Glomerular endothelial cell (primary cell): ENCODE measurements around the gene HDX. TPM values are rescaled to one million over a fixed set of nuclear protein-coding genes. Genes with fewer than 3 reads are reported as not detected.
"Not testable (repeated sequence)": the region's sequence is repeated elsewhere in the genome, so short reads cannot be mapped to it uniquely, and the experiment has no call there.

ENCODE experiments used
- DNase-seq: peaks from one replicate; pipeline ENCODE4 v3.0.0-alpha.2; 2011; ENCODE audit warnings: low read depth, low spot score; ENCODE audit errors: extremely low read depth
- total RNA-seq: library from RNA; depleted of rRNA; stranded (reverse); fragments of >200 nt; gene quantifications from 2 replicates; pipeline ENCODE4 v1.2.3, GENCODE V29; 2015

HDX gene, protein sequence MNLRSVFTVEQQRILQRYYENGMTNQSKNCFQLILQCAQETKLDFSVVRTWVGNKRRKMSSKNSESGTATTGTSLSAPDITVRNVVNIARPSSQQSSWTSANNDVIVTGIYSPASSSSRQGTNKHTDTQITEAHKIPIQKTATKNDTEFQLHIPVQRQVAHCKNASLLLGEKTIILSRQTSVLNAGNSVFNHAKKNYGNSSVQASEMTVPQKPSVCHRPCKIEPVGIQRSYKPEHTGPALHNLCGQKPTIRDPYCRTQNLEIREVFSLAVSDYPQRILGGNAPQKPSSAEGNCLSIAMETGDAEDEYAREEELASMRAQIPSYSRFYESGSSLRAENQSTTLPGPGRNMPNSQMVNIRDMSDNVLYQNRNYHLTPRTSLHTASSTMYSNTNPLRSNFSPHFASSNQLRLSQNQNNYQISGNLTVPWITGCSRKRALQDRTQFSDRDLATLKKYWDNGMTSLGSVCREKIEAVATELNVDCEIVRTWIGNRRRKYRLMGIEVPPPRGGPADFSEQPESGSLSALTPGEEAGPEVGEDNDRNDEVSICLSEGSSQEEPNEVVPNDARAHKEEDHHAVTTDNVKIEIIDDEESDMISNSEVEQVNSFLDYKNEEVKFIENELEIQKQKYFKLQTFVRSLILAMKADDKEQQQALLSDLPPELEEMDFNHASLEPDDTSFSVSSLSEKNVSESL
- 6.8 and 9.6 TPM in 2 replicates for total RNA-seq

DNA sequence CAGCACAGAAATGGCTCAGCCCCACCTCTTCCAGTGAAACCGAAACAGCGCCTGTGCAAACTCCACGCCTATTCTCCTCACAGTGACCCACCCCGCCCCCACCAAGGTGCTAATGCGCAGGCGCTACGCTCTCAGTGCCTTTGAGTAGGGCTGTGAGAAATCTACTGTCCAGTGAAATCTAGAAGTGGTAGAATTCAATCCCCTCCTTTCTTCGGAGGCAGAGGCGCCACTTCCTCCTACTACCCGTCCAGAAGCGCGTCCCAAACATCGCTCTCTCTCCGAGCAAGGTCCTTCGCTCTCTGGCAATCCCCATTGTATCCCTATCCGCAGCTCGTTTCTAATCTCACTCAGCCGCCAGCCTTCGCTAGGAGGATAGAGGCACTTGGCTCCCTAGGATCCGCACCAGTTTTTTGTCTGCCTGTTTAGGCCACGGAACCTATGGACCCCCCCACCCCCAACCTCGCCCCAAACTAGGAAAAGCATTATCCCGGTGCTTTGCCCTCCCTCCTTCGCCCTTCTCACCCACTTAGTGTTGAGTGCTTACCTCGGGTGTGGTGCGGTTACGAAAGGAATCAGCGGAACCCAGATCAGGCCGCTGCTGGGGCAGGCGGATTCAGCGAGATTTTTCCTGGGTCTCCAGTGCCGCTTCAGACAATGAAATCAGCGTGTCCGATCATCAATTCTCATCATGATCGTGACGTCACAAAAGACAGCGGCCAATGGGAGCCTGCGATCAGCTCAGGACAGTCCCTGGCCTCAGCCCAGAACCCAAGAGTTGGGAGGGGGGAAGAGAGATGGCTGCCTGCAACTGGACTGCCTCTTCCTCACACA is at the start of gene HDX:
Gene HDX (minus strand): TSS at position 656 of the 831 bp plus-strand sequence. CDS start 27,056 bp downstream, outside the sequence.
- DNase-seq = peak; percentile 31

DNA sequence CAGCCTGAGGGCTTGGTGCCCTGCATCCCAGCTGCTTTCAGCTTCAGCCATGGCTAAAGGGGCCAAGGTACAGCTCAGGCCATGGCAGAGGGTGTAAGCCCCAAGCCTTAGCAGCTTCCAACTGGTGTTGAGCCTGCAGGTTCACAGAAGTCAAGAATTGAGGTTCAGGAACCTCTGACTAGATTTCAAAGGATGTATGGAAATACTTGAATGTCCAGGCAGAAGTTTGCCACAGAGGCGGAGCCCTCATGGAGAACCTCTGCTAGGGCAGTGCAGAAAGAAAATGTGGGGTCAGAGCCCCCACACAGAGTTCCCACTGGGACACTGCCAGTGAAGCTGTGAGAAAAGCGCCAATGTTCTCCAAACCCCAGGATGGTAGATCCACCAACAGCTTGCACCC is 39.1 kb upstream of the HDX start:
- DNase-seq = not testable (repeated sequence)

DNA sequence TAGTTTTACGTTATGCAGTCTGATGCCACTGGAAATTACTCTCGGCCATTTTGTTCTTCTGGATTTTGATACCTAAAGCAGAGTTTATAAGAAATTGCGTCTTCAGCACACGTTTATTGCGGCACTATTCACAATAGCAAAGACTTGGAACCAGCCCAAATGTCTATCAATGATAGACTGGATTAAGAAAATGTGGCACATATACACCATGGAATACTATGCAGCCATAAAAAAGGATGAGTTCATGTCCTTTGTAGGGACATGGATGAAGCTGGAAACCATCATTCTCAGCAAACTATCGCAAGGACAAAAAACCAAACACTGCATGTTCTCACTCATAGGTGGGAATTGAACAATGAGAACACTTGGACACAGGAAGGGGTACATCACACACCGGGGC is 35.4 kb upstream of the HDX start:
- not testable (repeated sequence) for DNase-seq

DNA sequence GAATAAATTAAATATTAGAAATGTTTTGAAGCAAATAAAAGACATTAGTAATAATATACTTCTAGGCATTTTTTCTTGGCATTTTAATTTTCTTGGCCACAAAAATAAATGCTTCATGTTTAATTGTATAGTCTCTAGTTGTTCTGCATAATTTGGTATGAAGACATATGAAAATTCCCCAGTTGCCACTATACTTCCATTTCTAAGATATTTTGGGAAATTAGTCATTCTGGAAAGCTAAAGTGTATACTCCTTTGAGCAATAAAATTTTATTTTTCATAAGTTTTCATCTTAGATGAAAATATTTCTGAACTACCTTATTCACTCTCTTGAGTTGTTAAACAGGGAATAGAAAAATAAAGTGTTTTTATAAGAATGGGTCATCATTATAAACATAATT is 13.8 kb downstream of the HDX start:
- DNase-seq = no peak

DNA sequence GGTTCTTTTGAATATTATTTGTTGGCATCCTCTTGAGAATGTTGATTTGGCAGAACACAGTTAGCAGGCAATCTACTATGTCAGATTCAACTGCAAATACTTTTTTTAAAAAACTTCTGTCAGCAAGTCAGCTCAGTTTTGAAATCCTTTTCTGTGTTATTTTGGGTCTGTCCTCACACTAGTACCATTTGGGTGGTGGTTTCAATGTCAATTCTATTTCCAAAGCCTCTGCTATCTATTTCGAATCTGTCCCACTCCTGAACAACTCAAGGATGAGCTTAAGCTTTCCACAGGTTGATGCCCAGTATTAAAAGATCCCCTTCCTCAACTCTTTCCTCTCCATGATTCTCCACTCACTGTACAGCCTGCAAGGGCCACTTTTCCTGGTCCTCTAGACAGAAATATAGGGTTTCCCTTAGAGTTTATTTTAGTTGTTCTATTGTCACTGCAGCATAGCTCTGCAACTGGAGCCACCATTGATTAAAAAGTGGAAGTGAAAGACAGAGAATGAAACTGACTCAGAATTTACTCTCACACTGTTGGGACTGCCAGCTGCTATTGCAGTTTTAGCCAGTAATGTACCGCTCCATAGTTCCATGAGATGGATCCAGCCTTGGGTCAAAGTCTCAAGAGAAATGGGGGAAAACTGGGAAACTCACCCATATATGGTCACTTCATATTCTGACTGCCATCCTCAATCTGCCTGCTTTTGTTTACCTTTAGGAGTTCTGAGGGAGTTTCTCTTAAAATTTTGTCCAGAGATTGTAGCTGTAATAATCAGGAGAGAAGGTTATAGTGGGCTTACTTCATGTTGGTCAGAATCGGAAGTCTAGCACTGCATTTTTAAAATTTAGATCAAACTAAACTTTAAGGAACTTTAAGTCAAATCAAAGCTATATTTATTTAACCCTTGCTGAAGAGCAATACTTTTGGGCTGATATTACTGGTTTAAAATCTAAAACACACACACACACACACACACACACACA is 14.6 kb downstream of the HDX start:
- DNase-seq = no peak

DNA sequence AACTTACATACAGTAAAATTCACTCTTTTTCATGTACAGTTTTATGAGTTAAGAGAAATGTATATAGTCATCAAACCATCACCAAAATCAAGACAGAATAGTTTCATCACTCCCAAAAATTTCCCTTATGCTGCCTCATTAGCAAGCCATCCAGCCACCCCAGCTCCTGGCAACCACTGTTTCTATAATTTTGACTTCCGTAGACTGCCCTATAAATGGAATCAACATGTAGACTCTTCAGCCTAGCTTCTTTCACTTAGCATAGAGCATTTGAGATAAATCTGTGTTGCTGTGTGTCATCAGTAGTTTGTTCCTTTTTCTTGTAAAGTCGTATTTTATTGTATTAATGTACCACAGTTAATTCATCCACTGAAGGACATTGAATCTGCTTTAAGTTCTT is 23.2 kb downstream of the HDX start:
- DNase-seq = no peak

DNA sequence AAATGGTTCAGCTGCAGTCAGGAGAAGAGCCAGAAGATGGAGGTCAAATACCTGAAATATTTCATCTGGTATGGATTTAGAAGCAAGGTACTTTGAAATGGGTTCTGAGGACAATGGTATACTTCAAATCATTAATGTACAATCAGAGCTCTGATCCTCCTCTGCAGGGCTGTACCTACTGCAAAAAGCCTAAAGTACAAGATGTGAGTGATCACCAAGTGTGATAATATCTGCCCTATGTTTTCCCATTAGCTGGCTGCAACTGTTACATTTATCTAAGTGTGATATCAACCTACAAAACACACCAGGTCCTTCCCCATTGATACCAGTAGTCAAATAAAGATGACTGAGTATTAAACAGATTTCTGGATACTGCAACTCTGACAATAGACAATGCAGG is 25.1 kb downstream of the HDX start:
- no peak for DNase-seq

DNA sequence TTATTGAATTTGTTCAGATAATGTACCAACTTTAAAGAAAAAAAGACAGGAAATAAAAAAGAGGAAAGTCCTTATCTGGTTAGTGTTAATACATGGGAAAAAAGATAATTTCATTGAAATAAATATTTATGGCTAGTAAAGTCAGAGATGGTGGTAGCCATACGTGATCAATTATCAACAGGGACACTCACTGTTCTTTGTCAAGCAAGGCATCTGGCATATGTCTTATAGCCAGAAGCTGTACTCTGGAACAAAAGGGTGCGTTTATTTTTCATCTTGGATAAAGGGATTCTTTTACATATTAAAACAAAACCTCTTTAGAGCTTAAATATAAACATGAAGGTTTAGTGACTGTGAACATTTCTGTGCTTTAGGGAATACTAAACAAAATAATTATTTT is 26.7 kb downstream of the HDX start:
- no peak for DNase-seq

DNA sequence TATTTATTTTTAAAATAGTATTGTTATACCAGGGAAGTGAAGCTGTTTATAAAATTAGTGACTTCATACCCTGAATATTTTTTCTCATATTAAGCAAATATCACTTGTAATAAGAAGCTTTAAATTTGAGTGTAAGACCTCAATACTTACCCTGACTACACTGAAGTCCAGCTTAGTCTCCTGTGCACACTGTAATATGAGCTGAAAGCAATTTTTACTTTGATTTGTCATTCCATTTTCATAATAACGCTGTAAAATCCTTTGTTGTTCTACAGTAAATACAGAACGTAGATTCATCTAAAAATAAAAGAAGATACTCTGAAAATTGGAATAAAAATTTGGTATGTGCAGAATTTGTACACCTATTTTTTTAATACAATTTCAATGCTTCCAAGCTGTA is 27.2 kb downstream of the HDX start:
- DNase-seq = no peak

DNA sequence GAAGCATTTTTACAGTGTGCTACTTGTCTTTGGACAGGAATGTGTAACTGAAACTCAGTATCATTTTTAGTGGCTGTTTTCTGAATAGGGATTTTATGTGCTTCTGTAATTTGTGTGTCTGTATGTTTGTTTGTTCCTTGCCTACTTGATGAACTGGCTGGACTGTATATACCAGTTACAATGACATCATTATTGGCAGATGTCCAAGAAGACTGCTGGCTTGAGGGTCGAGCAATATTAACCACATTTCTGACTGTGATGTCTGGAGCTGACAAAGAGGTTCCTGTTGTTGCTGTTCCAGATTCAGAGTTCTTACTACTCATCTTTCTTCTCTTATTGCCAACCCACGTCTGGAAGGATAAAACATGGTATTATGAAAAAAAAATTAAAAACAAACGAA is 33.0 kb downstream of the HDX start:
- DNase-seq = peak; percentile 37

DNA sequence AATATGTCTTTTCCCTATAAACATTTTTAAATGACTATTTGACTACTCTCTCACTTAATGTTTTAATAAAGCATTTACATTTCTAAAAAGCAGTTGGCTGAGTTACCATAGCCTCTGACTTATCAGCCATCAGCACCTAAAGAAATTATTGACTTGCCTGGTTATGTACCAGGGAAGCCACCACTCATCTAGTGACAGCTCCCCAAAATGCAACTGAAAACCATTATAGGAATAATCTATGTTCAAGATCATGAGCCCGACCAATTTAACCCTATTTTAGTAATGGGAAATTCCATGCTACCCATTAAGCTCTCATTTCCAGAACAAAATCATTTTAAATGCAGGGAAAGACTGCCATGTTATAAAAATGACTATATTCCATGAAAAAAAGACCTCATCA is 34.4 kb downstream of the HDX start:
- DNase-seq = no peak

DNA sequence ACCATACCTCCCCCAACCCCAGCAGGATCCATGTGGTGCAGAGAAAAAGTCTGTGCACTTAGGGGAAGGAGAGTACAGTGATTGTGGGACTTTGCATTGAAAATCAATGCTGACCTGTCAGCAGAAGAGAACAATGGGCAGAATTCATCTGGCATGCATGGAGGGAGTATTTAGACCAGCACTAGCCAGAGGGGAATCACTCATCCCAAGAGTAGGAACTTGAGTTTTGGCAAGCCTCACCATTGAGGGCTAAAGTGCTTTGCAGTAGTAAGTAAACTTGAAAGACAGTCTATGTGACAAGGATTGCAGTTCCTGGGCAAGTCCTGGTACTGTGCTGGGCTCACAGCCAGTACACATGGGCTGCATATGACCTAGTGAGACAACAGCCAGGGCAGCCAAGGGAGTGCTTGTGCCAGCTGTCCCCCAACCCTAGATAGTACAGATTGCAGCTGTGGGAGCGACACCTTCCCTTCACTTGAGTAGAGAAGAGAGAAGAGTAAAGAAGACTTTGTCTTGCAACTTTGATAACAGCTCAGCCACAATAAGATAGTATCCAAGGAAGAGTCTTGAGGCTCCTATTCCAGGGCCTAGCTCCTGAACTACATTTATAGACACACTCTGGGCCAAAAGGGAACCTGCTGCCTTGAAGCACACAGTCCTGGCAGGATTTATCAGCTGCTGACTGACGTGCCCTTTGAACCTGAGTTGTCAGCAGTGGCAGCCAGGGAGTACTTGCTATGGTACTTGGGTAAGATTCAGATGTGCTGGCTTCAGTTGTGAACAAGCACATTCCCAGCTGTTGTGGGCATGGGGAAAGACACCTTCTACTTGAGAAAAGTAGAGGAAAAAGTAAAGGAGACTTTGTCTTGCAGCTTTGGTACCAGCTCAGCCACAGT is 48.7 kb downstream of the HDX start:
- no peak for DNase-seq

DNA sequence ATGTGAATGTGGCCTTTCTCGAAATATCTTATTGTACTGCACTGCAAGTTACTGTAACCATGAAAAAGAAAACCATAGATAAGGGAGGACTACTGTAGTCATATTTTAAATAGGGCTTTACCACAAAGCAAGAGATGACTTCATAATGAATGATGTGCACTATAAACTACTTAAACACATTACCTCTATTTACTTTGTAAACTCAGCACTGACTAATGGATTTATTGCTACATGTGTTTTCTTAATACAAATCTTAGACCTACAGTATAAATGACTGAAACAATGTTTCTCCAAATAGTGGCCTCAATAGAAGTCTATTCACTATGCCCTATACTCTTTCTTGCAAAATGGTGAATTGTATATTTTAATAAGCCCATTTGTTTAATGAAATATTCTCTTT is 61.1 kb downstream of the HDX start:
- no peak for DNase-seq

DNA sequence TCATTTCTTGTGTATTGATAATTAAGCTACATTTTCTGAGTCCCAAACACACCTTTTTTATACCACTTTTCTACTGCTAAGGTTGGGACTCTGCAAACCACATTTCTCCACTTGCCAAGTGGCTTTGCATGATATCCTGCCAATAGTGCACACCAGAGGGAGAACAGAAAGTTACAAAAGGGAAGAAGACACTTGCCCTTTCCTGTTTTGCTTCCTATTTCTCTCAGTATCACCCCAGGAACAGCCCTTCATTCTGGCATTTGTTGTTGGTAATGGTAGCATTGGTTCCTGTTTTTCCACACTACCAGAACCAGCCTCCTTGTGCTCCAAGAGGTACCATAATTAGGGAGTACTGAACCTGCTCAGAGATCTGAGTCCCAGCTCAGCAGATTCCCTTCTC is 87.1 kb downstream of the HDX start:
- DNase-seq = no peak

DNA sequence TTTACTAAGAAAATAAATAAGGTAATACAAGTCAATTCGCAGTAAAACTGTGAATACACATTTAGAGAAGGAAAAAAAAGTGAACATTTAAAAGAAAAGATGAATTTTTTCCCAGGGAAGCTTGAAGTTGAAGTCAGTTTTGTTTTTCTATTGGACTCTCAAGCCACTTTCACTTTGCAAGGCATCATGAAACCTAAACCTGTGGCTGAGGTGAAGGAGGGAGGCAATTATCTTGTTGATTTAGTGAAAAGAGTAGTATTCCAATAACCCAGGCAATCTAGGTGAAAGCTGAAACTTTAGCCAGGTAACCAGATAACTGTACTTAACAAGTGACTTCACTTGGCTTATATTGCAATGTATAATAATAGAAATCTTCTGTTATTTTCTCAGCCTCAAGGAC is 138.6 kb downstream of the HDX start:
- no peak for DNase-seq

DNA sequence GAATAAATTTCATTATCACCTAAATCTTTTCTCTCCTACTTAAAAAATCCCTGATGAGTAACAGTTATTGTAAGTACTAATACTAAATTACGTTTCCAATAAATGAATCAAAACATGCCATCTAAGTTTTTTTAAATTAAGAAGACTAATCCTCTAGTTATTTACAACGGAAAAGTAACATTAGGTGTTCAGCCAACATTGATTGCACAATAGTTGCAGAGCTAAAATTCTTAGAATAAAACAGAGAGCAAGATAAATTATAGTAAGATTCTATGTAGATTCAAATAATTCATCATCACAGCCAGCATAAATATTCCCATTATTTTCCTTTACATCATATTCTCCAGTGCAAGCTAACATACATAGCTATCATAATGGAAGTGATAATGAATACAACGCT is 139.2 kb downstream of the HDX start:
- DNase-seq = no peak

DNA sequence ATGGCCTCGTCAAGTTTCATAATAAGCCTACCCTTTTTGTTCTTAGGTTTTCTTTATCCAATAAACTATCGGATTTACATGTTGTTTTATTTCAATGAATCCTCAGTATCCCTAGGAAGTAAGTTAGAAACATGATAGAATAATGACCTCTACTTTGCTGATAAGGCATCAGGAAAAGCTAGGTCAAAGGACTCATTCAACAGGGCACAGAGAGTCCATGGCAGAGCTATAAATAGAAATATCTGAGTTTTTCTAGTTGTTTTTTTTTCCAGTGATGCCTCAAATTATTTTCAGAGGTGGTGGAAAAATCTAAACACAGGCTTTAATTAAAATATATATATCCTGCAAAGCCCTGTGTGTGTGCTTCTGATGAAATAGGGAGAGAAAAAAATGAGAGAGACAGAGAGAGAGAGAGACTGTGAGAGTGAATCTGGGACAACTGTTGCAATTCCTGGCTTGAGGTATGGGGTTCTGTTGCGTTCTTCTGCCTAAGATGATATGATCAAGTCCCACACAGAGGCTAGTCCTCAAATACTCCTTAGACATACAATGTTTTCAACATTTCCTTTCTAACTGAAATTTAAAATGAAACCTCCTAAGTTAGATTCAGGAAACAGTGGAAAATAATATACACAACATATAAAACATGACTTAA is 139.9 kb downstream of the HDX start:
- no peak for DNase-seq

DNA sequence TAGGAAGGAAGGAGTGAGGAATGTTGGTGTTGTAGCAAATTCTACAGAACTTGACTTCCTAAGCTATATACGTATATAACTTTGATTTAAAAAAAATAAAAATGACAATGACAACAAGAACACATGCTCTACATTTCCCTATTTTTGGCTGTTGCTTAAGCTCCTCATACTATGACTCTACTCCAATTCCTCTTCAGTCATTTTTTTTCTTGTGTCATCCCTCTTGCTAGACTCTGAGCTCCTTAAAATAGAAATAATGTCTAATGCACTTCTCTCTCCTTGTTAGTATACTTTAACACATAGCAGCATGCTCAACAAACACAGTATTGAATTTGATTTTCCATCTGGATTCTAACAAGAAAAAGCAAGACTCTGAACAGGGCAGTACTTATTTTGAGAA is 144.0 kb downstream of the HDX start:
- DNase-seq = no peak

DNA sequence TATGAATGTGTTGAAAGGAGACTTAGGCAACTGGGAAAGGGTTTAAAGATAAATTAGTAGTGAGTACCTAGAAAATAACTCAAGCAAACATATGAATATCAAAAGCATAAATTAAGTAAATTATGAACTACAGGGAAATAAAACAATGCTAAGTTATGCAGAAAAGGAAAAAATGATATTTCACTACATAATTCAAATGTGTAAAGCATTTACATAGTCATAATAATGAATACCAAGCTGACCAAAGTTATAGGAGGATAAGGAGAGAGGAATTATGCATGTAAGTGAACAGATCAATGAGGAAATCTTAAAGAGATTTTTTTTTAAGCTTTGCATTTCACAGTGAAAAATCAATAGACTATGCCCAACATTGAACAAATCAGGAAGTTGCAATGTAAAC is 145.0 kb downstream of the HDX start:
- no peak for DNase-seq
